Endothelial cell (in vitro differentiated cells): ENCODE results near the gene PRXL2B. TPM values are rescaled to one million over a fixed set of nuclear protein-coding genes. Genes with fewer than 3 reads are reported as not detected.

ENCODE experiments used
- DNase-seq: peaks from one replicate; pipeline ENCODE4 v3.0.0; 2021; ENCODE audit warnings: low spot score
- H3K27ac Mint-ChIP-seq: one replicate; pipeline ENCODE4 v1.8.0; 2021; ENCODE audit warnings: mixed read lengths, inconsistent platforms; ENCODE audit not compliant: unreplicated experiment
- H3K27me3 Mint-ChIP-seq: one replicate; pipeline ENCODE4 v1.8.0; 2021; ENCODE audit warnings: mild to moderate bottlenecking, moderate library complexity, mixed read lengths, inconsistent platforms; ENCODE audit not compliant: unreplicated experiment
- H3K36me3 Mint-ChIP-seq: one replicate; pipeline ENCODE4 v1.8.0; 2021; ENCODE audit warnings: mild to moderate bottlenecking, low read depth, mixed read lengths, inconsistent platforms; ENCODE audit not compliant: unreplicated experiment
- H3K4me1 Mint-ChIP-seq: one replicate; pipeline ENCODE4 v1.8.0; 2021; ENCODE audit warnings: mild to moderate bottlenecking, mixed read lengths, inconsistent platforms; ENCODE audit not compliant: unreplicated experiment
- H3K4me3 Mint-ChIP-seq: one replicate; pipeline ENCODE4 v1.8.0; 2021; ENCODE audit warnings: mild to moderate bottlenecking, mixed read lengths, inconsistent platforms; ENCODE audit not compliant: unreplicated experiment
- H3K9me3 Mint-ChIP-seq: one replicate; pipeline ENCODE4 v1.8.0; 2021; ENCODE audit warnings: mixed read lengths, inconsistent platforms; ENCODE audit not compliant: unreplicated experiment
- total RNA-seq: library from RNA; stranded (reverse); fragmentation: NEBNext Ultra II Directional; extraction: Animal tissue kit (Norgen Biotek cat#: 25700); gene quantifications from one replicate; pipeline ENCODE4 v1.2.1, GENCODE V29; 2021; ENCODE audit not compliant: unreplicated experiment
- TF ChIP-seq, protein P1 (sequence below): fragments of 200-600 bp; sonication (generic); IDR thresholded peaks from one replicate; pipeline ENCODE4 v1.5.0; 2021; ENCODE audit warnings: antibody characterized with exemption; ENCODE audit not compliant: unreplicated experiment

PRXL2B gene
- total RNA-seq, 1 donor from 2014 or later: 35.6 TPM

DNA sequence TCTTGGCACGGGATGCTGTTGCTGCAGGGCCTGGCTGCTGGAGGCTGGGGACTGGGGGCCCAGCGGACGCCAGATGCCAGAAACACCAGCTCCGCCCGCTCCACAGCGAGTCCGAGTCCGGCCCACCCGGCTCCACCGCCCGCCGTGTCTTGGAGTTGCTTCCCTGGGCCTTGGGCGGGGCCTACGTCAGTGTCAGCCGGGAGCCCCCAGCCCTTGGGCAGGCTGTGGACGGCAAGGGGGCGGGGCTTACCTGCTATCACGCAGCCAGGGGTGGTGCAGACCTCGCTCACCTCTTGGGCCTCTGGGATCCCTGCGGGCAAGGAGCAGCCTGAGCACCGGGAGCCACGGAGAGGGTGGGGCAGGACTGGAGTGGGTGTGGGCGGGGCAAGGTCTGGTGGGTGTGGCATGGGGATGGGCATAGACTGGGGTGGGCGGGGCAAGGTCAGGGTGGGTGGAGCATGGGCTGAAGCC is 24.5 kb downstream of the PRXL2B start:
- Mint-ChIP-seq H3K27ac (no peak overlapping the region), H3K4me1 (no peaks in the 10 kb centered on the region), H3K4me3 (no peak overlapping the region), H3K27me3 (peaks cover 8% of the 10 kb centered on the region), H3K9me3 (no peaks in the 10 kb centered on the region), H3K36me3 (no peaks in the 10 kb centered on the region)
- TF ChIP-seq, protein P1, sequence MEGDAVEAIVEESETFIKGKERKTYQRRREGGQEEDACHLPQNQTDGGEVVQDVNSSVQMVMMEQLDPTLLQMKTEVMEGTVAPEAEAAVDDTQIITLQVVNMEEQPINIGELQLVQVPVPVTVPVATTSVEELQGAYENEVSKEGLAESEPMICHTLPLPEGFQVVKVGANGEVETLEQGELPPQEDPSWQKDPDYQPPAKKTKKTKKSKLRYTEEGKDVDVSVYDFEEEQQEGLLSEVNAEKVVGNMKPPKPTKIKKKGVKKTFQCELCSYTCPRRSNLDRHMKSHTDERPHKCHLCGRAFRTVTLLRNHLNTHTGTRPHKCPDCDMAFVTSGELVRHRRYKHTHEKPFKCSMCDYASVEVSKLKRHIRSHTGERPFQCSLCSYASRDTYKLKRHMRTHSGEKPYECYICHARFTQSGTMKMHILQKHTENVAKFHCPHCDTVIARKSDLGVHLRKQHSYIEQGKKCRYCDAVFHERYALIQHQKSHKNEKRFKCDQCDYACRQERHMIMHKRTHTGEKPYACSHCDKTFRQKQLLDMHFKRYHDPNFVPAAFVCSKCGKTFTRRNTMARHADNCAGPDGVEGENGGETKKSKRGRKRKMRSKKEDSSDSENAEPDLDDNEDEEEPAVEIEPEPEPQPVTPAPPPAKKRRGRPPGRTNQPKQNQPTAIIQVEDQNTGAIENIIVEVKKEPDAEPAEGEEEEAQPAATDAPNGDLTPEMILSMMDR: no peak
- DNase-seq: peak; percentile 38

DNA sequence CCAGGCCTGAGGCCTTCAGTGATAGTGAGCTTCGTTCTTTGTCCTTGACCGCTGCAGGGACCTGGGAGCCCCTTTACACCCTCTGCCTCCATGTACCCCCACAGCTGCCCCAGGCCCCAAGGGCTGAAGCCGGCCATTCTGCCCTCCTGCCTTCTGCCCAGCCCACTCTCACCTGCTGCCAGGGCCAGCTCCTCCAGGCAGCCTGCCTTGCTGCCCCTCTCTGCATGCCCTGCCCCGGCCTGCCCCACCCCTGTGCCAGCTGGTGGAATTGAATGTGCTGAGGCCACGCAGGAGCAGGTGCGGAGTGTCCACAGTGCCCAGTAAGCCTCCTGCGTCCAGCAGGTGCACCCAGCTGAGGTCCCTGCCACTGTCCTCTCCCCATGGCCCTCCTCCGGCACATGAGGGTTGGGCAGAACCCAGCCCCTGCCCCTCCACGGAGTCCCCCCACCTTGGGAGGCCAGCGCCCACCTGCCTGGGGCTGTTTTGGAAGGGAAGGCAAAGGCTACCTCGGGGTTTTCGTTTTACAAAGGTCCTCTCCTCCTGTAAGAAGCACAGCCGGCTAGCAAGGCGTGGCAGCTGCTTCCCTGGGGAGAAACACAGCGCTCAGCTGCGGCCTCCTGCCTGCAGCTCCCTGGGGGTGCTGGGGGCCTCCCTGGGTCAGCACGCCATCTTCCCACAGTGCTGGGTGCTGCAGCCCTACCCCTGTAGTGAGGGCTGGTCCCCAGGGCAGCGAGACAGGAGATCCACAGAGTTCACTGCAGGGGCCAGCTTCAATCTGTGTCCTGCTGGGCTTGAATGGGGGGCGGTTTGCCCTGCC is 25.3 kb downstream of the PRXL2B start:
- peak; percentile 2 for DNase-seq
- TF ChIP-seq, protein P1: no peak

DNA sequence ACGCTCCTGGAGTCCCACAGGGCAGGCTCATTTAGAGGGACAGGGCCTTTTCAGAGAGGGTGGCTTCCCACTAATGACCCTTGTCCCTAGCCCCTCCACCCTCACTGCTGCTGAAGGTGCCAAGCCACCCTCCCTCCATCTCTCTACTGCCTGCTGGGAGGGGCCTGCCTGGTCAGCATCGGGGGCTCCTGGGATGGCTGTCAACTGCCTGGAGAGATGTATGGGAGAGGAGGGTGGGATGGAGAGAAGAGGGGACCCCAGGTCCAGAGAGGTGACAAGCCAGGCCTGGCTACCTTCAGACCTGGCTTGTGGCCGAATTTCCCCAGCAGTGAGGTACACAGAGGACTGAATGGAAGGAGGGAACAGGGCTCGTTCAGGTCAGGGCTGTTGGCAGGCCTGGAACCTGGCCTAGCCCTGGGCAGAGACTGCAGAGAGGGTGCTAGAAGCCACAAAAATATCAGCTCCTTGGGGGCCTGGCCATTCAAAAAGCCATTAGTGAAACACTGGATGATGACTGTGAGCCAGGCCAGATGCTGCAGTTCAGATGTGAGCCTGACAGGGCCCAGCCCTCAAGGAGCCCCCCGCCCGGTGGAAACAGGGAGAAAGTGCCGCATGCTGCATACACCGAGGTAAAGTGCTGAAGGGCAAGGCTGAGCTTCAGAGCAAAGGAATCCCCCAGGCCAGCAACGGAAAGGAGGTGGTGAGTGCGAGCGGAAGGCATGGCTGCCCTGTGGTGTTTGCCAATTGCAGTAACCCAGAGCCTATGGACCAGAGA is 26.2 kb downstream of the PRXL2B start:
- Mint-ChIP-seq H3K4me1 (no peaks in the 10 kb centered on the region), H3K4me3 (no peak overlapping the region), H3K36me3 (no peaks in the 10 kb centered on the region), H3K27me3 (peaks cover 8% of the 10 kb centered on the region), H3K27ac (no peak overlapping the region), H3K9me3 (no peaks in the 10 kb centered on the region)
- TF ChIP-seq, protein P1: no peak
- no peak for DNase-seq

More for the DNA sequence above, 25.3 kb downstream of the PRXL2B start:
- no peak overlapping the region for H3K4me3 Mint-ChIP-seq
- no peak overlapping the region for H3K27ac Mint-ChIP-seq
- no peaks in the 10 kb centered on the region for H3K9me3 Mint-ChIP-seq
- no peaks in the 10 kb centered on the region for H3K36me3 Mint-ChIP-seq
- no peaks in the 10 kb centered on the region for H3K4me1 Mint-ChIP-seq
- peaks cover 8% of the 10 kb centered on the region for H3K27me3 Mint-ChIP-seq

DNA sequence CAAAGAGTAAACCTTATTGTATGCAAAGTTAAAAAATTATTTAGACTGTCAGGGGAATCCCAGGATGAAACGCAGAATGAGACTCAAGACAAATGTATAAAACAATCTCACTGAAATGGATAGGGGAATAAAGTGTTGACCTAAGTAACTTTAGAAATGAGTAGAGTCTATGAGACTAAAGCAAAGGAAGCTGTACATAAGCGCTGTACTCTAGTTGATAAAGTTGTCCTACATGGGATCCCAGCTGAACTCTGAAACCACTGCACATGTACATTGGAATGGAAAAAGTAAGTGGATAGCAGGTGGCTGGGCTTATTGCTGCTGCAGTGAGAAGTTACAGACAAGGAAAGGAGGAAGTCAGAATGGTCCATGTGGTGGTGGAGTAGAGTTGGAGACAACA is 27.6 kb downstream of the PRXL2B start:
- peaks cover 6% of the 10 kb centered on the region for H3K27me3 Mint-ChIP-seq
- no peak overlapping the region for H3K4me3 Mint-ChIP-seq
- H3K9me3 Mint-ChIP-seq: no peaks in the 10 kb centered on the region

More for the DNA sequence above, 27.6 kb downstream of the PRXL2B start:
- DNase-seq: no peak
- Mint-ChIP-seq H3K36me3 (no peaks in the 10 kb centered on the region), H3K27ac (no peak overlapping the region), H3K4me1 (no peaks in the 10 kb centered on the region)
- TF ChIP-seq, protein P1: no peak
